HepG2 (cell line): ENCODE data around the gene SVOP. TPM values are rescaled to one million over a fixed set of nuclear protein-coding genes. Genes with fewer than 3 reads are reported as not detected.

ENCODE experiments used
- DMTF1 ChIP-seq: sonication (generic); formaldehyde crosslinking; IDR thresholded peaks from 2 replicates; pipeline ENCODE4 v1.4.0; 2020; ENCODE audit warnings: mild to moderate bottlenecking, missing genetic modification reagents
- ELF4 ChIP-seq: sonication (generic); formaldehyde crosslinking; IDR thresholded peaks from 2 replicates; pipeline ENCODE4 v1.5.0; 2020; ENCODE audit warnings: missing genetic modification reagents, mild to moderate bottlenecking, moderate library complexity, borderline replicate concordance
- HDAC1 ChIP-seq: sonication (generic); formaldehyde crosslinking; IDR thresholded peaks from 2 replicates; pipeline ENCODE4 v1.5.1; 2020; ENCODE audit warnings: mild to moderate bottlenecking, missing genetic modification reagents
- JARID2 ChIP-seq: sonication (generic); formaldehyde crosslinking; IDR thresholded peaks from 2 replicates; pipeline ENCODE4 v1.8.1; 2023; ENCODE audit warnings: missing genetic modification reagents, inconsistent platforms; ENCODE audit not compliant: insufficient replicate concordance
- JUND ChIP-seq: sonication (generic); formaldehyde crosslinking; IDR thresholded peaks from 2 replicates; pipeline ENCODE4 v1.8.0; 2022; ENCODE audit warnings: mild to moderate bottlenecking, missing genetic modification reagents
- MLXIP ChIP-seq: sonication (generic); formaldehyde crosslinking; IDR thresholded peaks from 2 replicates; pipeline ENCODE4 v1.9.0; 2021; ENCODE audit warnings: missing genetic modification reagents, borderline replicate concordance
- MTF2 ChIP-seq: sonication (generic); formaldehyde crosslinking; IDR thresholded peaks from 2 replicates; pipeline ENCODE4 v1.5.0; 2020; ENCODE audit warnings: missing genetic modification reagents, borderline replicate concordance
- NFRKB ChIP-seq: fragments of 450-650 bp; IDR thresholded peaks from 2 replicates; pipeline ENCODE4 v1.6.1; 2017
- PLSCR1 ChIP-seq: sonication (generic); formaldehyde crosslinking; IDR thresholded peaks from 2 replicates; pipeline ENCODE4 v1.5.0; 2020; ENCODE audit warnings: missing genetic modification reagents, mild to moderate bottlenecking, borderline replicate concordance
- POLR2AphosphoS5 ChIP-seq: IDR thresholded peaks from 2 replicates; pipeline ENCODE4 v1.6.1; 2012; ENCODE audit warnings: low read depth, low read length
- RORA ChIP-seq: sonication (generic); formaldehyde crosslinking; IDR thresholded peaks from 2 replicates; pipeline ENCODE4 v1.5.0; 2020; ENCODE audit warnings: mild to moderate bottlenecking, missing genetic modification reagents, moderate library complexity
- SATB2 ChIP-seq: sonication (generic); formaldehyde crosslinking; IDR thresholded peaks from 2 replicates; pipeline ENCODE4 v1.5.0; 2020; ENCODE audit warnings: missing genetic modification reagents
- SRSF4 ChIP-seq: fragments of 200-400 bp; formaldehyde crosslinking; IDR thresholded peaks from one replicate; pipeline ENCODE4 v1.6.1; 2018; ENCODE audit warnings: mild to moderate bottlenecking, low read depth, low read length, moderate library complexity; ENCODE audit not compliant: poor library complexity, severe bottlenecking
- TCF12 ChIP-seq, 2 experiments: fragments of 450-650 bp in 1 of 2; sonication (generic) in 1 of 2; formaldehyde crosslinking in 1 of 2; IDR thresholded peaks; 2 replicates each; pipeline versions ENCODE4 v1.6.1 to v1.8.0; 2017 to 2022; ENCODE audit warnings: antibody characterized with exemption in 1 of 2, mild to moderate bottlenecking in 1 of 2, missing genetic modification reagents in 1 of 2, moderate library complexity in 1 of 2
- TRIM24 ChIP-seq: sonication (generic); formaldehyde crosslinking; IDR thresholded peaks from 2 replicates; pipeline ENCODE4 v1.8.0; 2022; ENCODE audit warnings: mild to moderate bottlenecking, missing genetic modification reagents
- ZBTB49 ChIP-seq: sonication (generic); formaldehyde crosslinking; IDR thresholded peaks from 2 replicates; pipeline ENCODE4 v1.4.0; 2020; ENCODE audit warnings: missing genetic modification reagents, borderline replicate concordance
- ZNF264 ChIP-seq: sonication (generic); formaldehyde crosslinking; IDR thresholded peaks from 2 replicates; pipeline ENCODE4 v1.4.0; 2020; ENCODE audit warnings: missing genetic modification reagents
- ZNF333 ChIP-seq: sonication (generic); formaldehyde crosslinking; IDR thresholded peaks from 2 replicates; pipeline ENCODE4 v1.4.0; 2020; ENCODE audit warnings: mild to moderate bottlenecking, missing genetic modification reagents, borderline replicate concordance
- ZNF780A ChIP-seq: sonication (generic); formaldehyde crosslinking; IDR thresholded peaks from 2 replicates; pipeline ENCODE4 v1.8.0; 2022; ENCODE audit warnings: mild to moderate bottlenecking, missing genetic modification reagents, moderate library complexity
- polyA plus RNA-seq, 8 experiments: library from polyadenylated mRNA; depleted of rRNA in 3 of 8; stranded (reverse) in 7 of 8; unstranded in 1 of 8; fragments of >200 nt; fragmentation: Illumina TruSeq in 4 of 8; extraction: Trizol in 4 of 8; gene quantifications; 2 replicates each; pipeline versions ENCODE4 v1.2.1 to v1.2.3, GENCODE V29; 2011 to 2016; ENCODE audit warnings: low read depth in 4 of 8, missing spikeins in 1 of 8, mixed read lengths in 1 of 8; ENCODE audit not compliant: insufficient read depth in 1 of 8
- total RNA-seq, 5 experiments: library from RNA; depleted of rRNA; stranded (reverse); fragments of >200 nt; fragmentation: Illumina TruSeq; extraction: Trizol; gene quantifications; 2 replicates each; pipeline ENCODE4 v1.2.3, GENCODE V29; 2016; ENCODE audit warnings: low read depth in 1 of 5

The SVOP gene
- total and polyA plus RNA-seq, 2 of the 13 experiments (the other 11 are each of a cell fraction or from before 2014, with no cell fraction given), result not detected

- TF ChIP-seq DMTF1 (CRISPR knock-in tag), result 0 out of 2 replicates have a peak, but pooled peaks have one; percentile 43
- TF ChIP-seq ZNF264 (CRISPR knock-in tag), result 0 out of 2 replicates have a peak, but pooled peaks have one; percentile 63
- 0 out of 2 replicates have a peak, but pooled peaks have one; percentile 25 for TF ChIP-seq SATB2 (CRISPR knock-in tag)
- peak; percentile 10; the same call in 1 of the 2 replicates for TF ChIP-seq POLR2AphosphoS5
- no peak for TF ChIP-seq RORA
- no peak for TF ChIP-seq SRSF4
- no peak; the same call in 1 of the 2 replicates for TF ChIP-seq JUND
- TF ChIP-seq NFRKB, result no peak
- TF ChIP-seq MLXIP, result no peak
- TF ChIP-seq ZBTB49 (CRISPR knock-in tag), result no peak
- 0 out of 2 replicates have a peak, but pooled peaks have one; percentile 17 for TF ChIP-seq ELF4 (CRISPR knock-in tag)
- TF ChIP-seq PLSCR1 (CRISPR knock-in tag), result no peak
- TF ChIP-seq JARID2, result no peak
- TF ChIP-seq TCF12 (IDR thresholded peaks at IDR 0.05), result no peak
- TF ChIP-seq TCF12 (CRISPR knock-in tag; IDR thresholded peaks at IDR 0.05), result 0 out of 2 replicates have a peak, but pooled peaks have one; percentile 66
- TF ChIP-seq MTF2 (CRISPR knock-in tag), result no peak; the same call in 1 of the 2 replicates
- peak; percentile 73; the same call in 1 of the 2 replicates for TF ChIP-seq ZNF333 (CRISPR knock-in tag)
- TF ChIP-seq ZNF780A, result no peak
- TF ChIP-seq TRIM24 (CRISPR knock-in tag), result no peak
- peak; percentile 98 for TF ChIP-seq HDAC1 (CRISPR knock-in tag)
Observed at GRCh38 chr12:109052414-109053323, 31.8 kb upstream of the SVOP start, which contains the start of gene USP30 (continued).
